GM18517 (cell line): ENCODE results near the gene CNFN.

Experiments used
- ATAC-seq: cut with Tn5 transposase; IDR thresholded peaks from one replicate; pipeline ENCODE4 v1.9.1; 2021; ENCODE audit warnings: mild to moderate bottlenecking, moderate library complexity; ENCODE audit not compliant: unreplicated experiment

The CNFN gene

GRCh38 chr19:42389899-42390298 is at the start of gene CNFN:
Gene CNFN, minus strand, starts transcription at chr19:42390297. Its CDS starts 1,260 bp downstream, at chr19:42389037.
- ATAC-seq = no peak

- ATAC-seq = no peak
These were observed 45.9 kb upstream of the CNFN start for GRCh38 chr19:42436006-42436405.

GRCh38 chr19:42435316-42435715 is 45.2 kb upstream of the CNFN start:
- ATAC-seq = no peak

GRCh38 chr19:42433503-42434260 is 43.6 kb upstream of the CNFN start:
- no peak for ATAC-seq

GRCh38 chr19:42431486-42431885 is 41.4 kb upstream of the CNFN start:
- ATAC-seq = no peak

GRCh38 chr19:42428676-42429075 is 38.6 kb upstream of the CNFN start:
- ATAC-seq = no peak

GRCh38 chr19:42427313-42427712 is 37.2 kb upstream of the CNFN start, which contains the start of gene LIPE:
Gene LIPE, minus strand, starts transcription at chr19:42427388. Its CDS starts 239 bp downstream, at chr19:42427149.
- no peak for ATAC-seq

GRCh38 chr19:42426643-42427042 is 36.5 kb upstream of the CNFN start:
- ATAC-seq = no peak

- no peak for ATAC-seq
These were observed 34.6 kb upstream of the CNFN start for GRCh38 chr19:42424712-42425131.

GRCh38 chr19:42424345-42424707 is 34.2 kb upstream of the CNFN start:
- ATAC-seq = no peak

- peak; percentile 86 for ATAC-seq
These were observed 33.6 kb upstream of the CNFN start for GRCh38 chr19:42423462-42424344.

- peak; percentile 35 for ATAC-seq
These were observed 32.9 kb upstream of the CNFN start for GRCh38 chr19:42422901-42423461.

- ATAC-seq = no peak
These were observed 32.2 kb upstream of the CNFN start for GRCh38 chr19:42422092-42422900.

- ATAC-seq = no peak
These were observed 31.5 kb upstream of the CNFN start for GRCh38 chr19:42421591-42422031.

- ATAC-seq = no peak
These were observed 31.0 kb upstream of the CNFN start for GRCh38 chr19:42421101-42421500.

GRCh38 chr19:42420055-42420544 is 30.0 kb upstream of the CNFN start:
- no peak for ATAC-seq

- ATAC-seq = no peak
These were observed 29.2 kb upstream of the CNFN start for GRCh38 chr19:42419309-42419708.

GRCh38 chr19:42412661-42413076 is 22.6 kb upstream of the CNFN start:
- ATAC-seq = no peak

GRCh38 chr19:42412227-42412626 is 22.1 kb upstream of the CNFN start:
- ATAC-seq = no peak

GRCh38 chr19:42411581-42412178 is 21.6 kb upstream of the CNFN start:
- ATAC-seq = no peak
